ENCODE measurements around the gene MBD3. TPM values are rescaled to one million over a fixed set of nuclear protein-coding genes. Genes with fewer than 3 reads are reported as not detected.
"Not testable (repeated sequence)": the region's sequence is repeated elsewhere in the genome, so short reads cannot be mapped to it uniquely, and the experiment has no call there.

The MBD3 gene
- total and polyA plus RNA-seq, 2 of the 4 experiments (the other 2 are of a cell fraction): 42.5 to 66.3 TPM

GRCh38 chr19:1531587-1531986, 61.1 kb downstream of the MBD3 start:
- dilution Hi-C loops (cut with HindIII; ENCODE audit: low sequenced_read_pairs, unreplicated experiment): no loop called here

GRCh38 chr19:1530856-1531255, 61.8 kb downstream of the MBD3 start:
- H3K56ac ChIP-seq (ENCODE audit: extremely low read depth, insufficient read depth, low read length); H4K20me1 ChIP-seq (ENCODE audit: insufficient read depth, low read length); H4K91ac ChIP-seq (ENCODE audit: insufficient read depth, low read depth, low read length); H3K14ac ChIP-seq (replicated peaks; ENCODE audit: low read depth, low read length); H3K4me2 ChIP-seq (ENCODE audit: low read depth, low read length); H2AFZ ChIP-seq (replicated peaks; ENCODE audit: low read length, poor library complexity); H3K23ac ChIP-seq (ENCODE audit: low read depth, low read length); H3K79me1 ChIP-seq (ENCODE audit: low read depth in 1 of 2, low read length in 2 of 2); H2AK9ac ChIP-seq (replicated peaks; ENCODE audit: low read depth, low read length, poor library complexity); H2BK15ac ChIP-seq (ENCODE audit: low read depth, low read length); H3K9me3 ChIP-seq (ENCODE audit: control insufficient read depth, insufficient read depth, low read length); H4K5ac ChIP-seq (ENCODE audit: low read depth, low read length); H3K4me1 ChIP-seq (ENCODE audit: control insufficient read depth, insufficient read depth, low read length); H3K36me3 ChIP-seq (ENCODE audit: control insufficient read depth, insufficient read depth, low read length); ATAC-seq (ENCODE audit: low read depth); H3K4ac ChIP-seq (ENCODE audit: low read depth, low read length); H3K9ac ChIP-seq (ENCODE audit: low read depth, low read length); H2BK5ac ChIP-seq (ENCODE audit: low read depth, low read length, poor library complexity, severe bottlenecking); DNase-seq; H3K27me3 ChIP-seq (ENCODE audit: control insufficient read depth, insufficient read depth, low read length); H4K8ac ChIP-seq (ENCODE audit: low read depth in 2 of 2, low read length in 2 of 2); H3K9me1 ChIP-seq (ENCODE audit: insufficient read depth, low read length); CTCF ChIA-PET; H3K18ac ChIP-seq (ENCODE audit: low read depth, low read length); BruUV-seq (replicated peaks); intact Hi-C loops (cut with micrococcal nuclease); H3K4me3 ChIP-seq (ENCODE audit: insufficient read depth, low read depth, low read length); H2BK120ac ChIP-seq (ENCODE audit: low read depth, low read length); dilution Hi-C loops (cut with HindIII; ENCODE audit: low sequenced_read_pairs, unreplicated experiment); H2AK5ac ChIP-seq (ENCODE audit: low read depth, low read length); POLR2A ChIA-PET (ENCODE audit: unreplicated experiment); H3K27ac ChIP-seq (ENCODE audit: insufficient read depth, low read length); H2BK20ac ChIP-seq (ENCODE audit: low read depth, low read length): not testable (repeated sequence)
- in situ Hi-C loops (cut with MboI; ENCODE audit: low sequenced_read_pairs): loop anchor here (25.0 kb wide), 1 partner anchor 256 kb away; no protein-coding TSS in a partner anchor
- 100% methylated on average over 2 of the region's 11 CpGs; no CpG with 5 or more reads in 1 of the 2 experiments for WGBS, 2 experiments (ENCODE audit: extremely low coverage in 2 of 2, insufficient read length in 1 of 2)

More at GRCh38 chr19:1531587-1531986, 61.1 kb downstream of the MBD3 start:
- Histone ChIP-seq H4K20me1 (ENCODE audit: insufficient read depth, low read length) (no peaks in the 10 kb centered on the region; the same call in 1 of the 2 replicates), H3K79me1 (ENCODE audit: low read depth in 1 of 2, low read length in 2 of 2) (no peaks in the 10 kb centered on the region), H3K14ac (replicated peaks; ENCODE audit: low read depth, low read length) (no peak overlapping the region), H3K18ac (ENCODE audit: low read depth, low read length) (no peak overlapping the region), H3K27ac (ENCODE audit: insufficient read depth, low read length) (no peak overlapping the region), H3K4me2 (ENCODE audit: low read depth, low read length) (no peak overlapping the region), H3K4ac (ENCODE audit: low read depth, low read length) (no peak overlapping the region), H3K36me3 (ENCODE audit: control insufficient read depth, insufficient read depth, low read length) (no peaks in the 10 kb centered on the region), H2BK15ac (ENCODE audit: low read depth, low read length) (no peak overlapping the region), H4K5ac (ENCODE audit: low read depth, low read length) (no peak overlapping the region), H2BK5ac (ENCODE audit: low read depth, low read length, poor library complexity, severe bottlenecking) (no peak overlapping the region), H4K8ac (ENCODE audit: low read depth in 2 of 2, low read length in 2 of 2) (no peak overlapping the region), H2BK120ac (ENCODE audit: low read depth, low read length) (no peak overlapping the region), H2BK20ac (ENCODE audit: low read depth, low read length) (no peak overlapping the region), H3K9me3 (ENCODE audit: control insufficient read depth, insufficient read depth, low read length) (no peaks in the 10 kb centered on the region), H2AK5ac (ENCODE audit: low read depth, low read length) (no peak overlapping the region), H3K9ac (ENCODE audit: low read depth, low read length) (no peak overlapping the region), H3K4me3 (ENCODE audit: insufficient read depth, low read depth, low read length) (no peak overlapping the region), H3K56ac (ENCODE audit: extremely low read depth, insufficient read depth, low read length) (no peak overlapping the region), H3K4me1 (ENCODE audit: control insufficient read depth, insufficient read depth, low read length) (no peaks in the 10 kb centered on the region), H3K9me1 (ENCODE audit: insufficient read depth, low read length) (no peaks in the 10 kb centered on the region), H2AK9ac (replicated peaks; ENCODE audit: low read depth, low read length, poor library complexity) (no peak overlapping the region), H3K27me3 (ENCODE audit: control insufficient read depth, insufficient read depth, low read length) (peaks cover 3% of the 10 kb centered on the region), H2AFZ (replicated peaks; ENCODE audit: low read length, poor library complexity) (no peak overlapping the region), H4K91ac (ENCODE audit: insufficient read depth, low read depth, low read length) (no peak overlapping the region), H3K23ac (ENCODE audit: low read depth, low read length) (no peak overlapping the region)
- intact Hi-C loops (cut with micrococcal nuclease): no loop called here
- BruUV-seq (replicated peaks): no TSS peak
- no peak for ATAC-seq (ENCODE audit: low read depth)
- TF ChIP-seq USF2 (IDR thresholded peaks at IDR 0.05; ENCODE audit: low read depth, low read length) (no peak), MAFK (IDR thresholded peaks at IDR 0.05; ENCODE audit: low read depth, low read length) (no peak), MAZ (IDR thresholded peaks at IDR 0.05; ENCODE audit: borderline replicate concordance, low read depth, low read length) (no peak)
- POLR2A ChIA-PET (ENCODE audit: unreplicated experiment): no interaction called here
- 77% methylated on average over 7 of the region's 11 CpGs; no CpG with 5 or more reads in 1 of the 2 experiments for WGBS, 2 experiments (ENCODE audit: extremely low coverage in 2 of 2, insufficient read length in 1 of 2)
- no peak for DNase-seq
- CTCF ChIA-PET: no interaction called here
- in situ Hi-C loops (cut with MboI; ENCODE audit: low sequenced_read_pairs): loop anchor here (25.0 kb wide), 1 partner anchor 256 kb away; no protein-coding TSS in a partner anchor
